ENCODE results near the gene ABCB10.

The ABCB10 gene

GRCh38 chr1:229547542-229547941 is 11.0 kb downstream of the ABCB10 start:
- no peak overlapping the region for H3K4me3 ChIP-seq (ENCODE audit: low read depth, low read length)
- no peak for TF ChIP-seq CTCF (IDR thresholded peaks at IDR 0.05; ENCODE audit: low read depth, low read length)
- no peak for TF ChIP-seq MAX (IDR thresholded peaks at IDR 0.05; ENCODE audit: low read depth, low read length)
- TF ChIP-seq MYC (IDR thresholded peaks at IDR 0.05; ENCODE audit: low read depth, low read length), result no peak
- TF ChIP-seq POLR2A (IDR thresholded peaks at IDR 0.05; ENCODE audit: extremely low read depth, insufficient read length), result no peak
- no peak for DNase-seq (ENCODE audit: low read depth)

GRCh38 chr1:229544587-229544986 is 13.9 kb downstream of the ABCB10 start:
- 0 out of 2 replicates have a peak, but pooled peaks have one; percentile 16 for TF ChIP-seq MAX (IDR thresholded peaks at IDR 0.05; ENCODE audit: low read depth, low read length)
- TF ChIP-seq MYC (IDR thresholded peaks at IDR 0.05; ENCODE audit: low read depth, low read length), result no peak
- TF ChIP-seq POLR2A (IDR thresholded peaks at IDR 0.05; ENCODE audit: extremely low read depth, insufficient read length), result no peak
- no peak for TF ChIP-seq CTCF (IDR thresholded peaks at IDR 0.05; ENCODE audit: low read depth, low read length)
- H3K4me3 ChIP-seq (ENCODE audit: low read depth, low read length), result no peak overlapping the region
- DNase-seq (ENCODE audit: low read depth), result no peak

- no peak overlapping the region for H3K4me3 ChIP-seq (ENCODE audit: low read depth, low read length)
- DNase-seq (ENCODE audit: low read depth), result no peak
- TF ChIP-seq CTCF (IDR thresholded peaks at IDR 0.05; ENCODE audit: low read depth, low read length) (no peak), MAX (IDR thresholded peaks at IDR 0.05; ENCODE audit: low read depth, low read length) (no peak), POLR2A (IDR thresholded peaks at IDR 0.05; ENCODE audit: extremely low read depth, insufficient read length) (no peak), MYC (IDR thresholded peaks at IDR 0.05; ENCODE audit: low read depth, low read length) (no peak)
These were observed 18.5 kb downstream of the ABCB10 start for GRCh38 chr1:229539863-229540506.

GRCh38 chr1:229538945-229539344 is 19.6 kb downstream of the ABCB10 start:
- TF ChIP-seq CTCF (IDR thresholded peaks at IDR 0.05; ENCODE audit: low read depth, low read length) (no peak), MYC (IDR thresholded peaks at IDR 0.05; ENCODE audit: low read depth, low read length) (no peak), MAX (IDR thresholded peaks at IDR 0.05; ENCODE audit: low read depth, low read length) (no peak), POLR2A (IDR thresholded peaks at IDR 0.05; ENCODE audit: extremely low read depth, insufficient read length) (no peak)
- DNase-seq (ENCODE audit: low read depth), result peak; percentile 67
- no peak overlapping the region for H3K4me3 ChIP-seq (ENCODE audit: low read depth, low read length)

GRCh38 chr1:229537894-229538293 is 20.6 kb downstream of the ABCB10 start:
- DNase-seq (ENCODE audit: low read depth), result peak; percentile 99
- TF ChIP-seq MAX (IDR thresholded peaks at IDR 0.05; ENCODE audit: low read depth, low read length), result peak; percentile 38; the same call in 1 of the 2 replicates
- no peak for TF ChIP-seq MYC (IDR thresholded peaks at IDR 0.05; ENCODE audit: low read depth, low read length)
- no peak overlapping the region for H3K4me3 ChIP-seq (ENCODE audit: low read depth, low read length)

GRCh38 chr1:229536982-229537381 is 21.5 kb downstream of the ABCB10 start:
- no peak for TF ChIP-seq MAX (IDR thresholded peaks at IDR 0.05; ENCODE audit: low read depth, low read length)
- no peak for TF ChIP-seq POLR2A (IDR thresholded peaks at IDR 0.05; ENCODE audit: extremely low read depth, insufficient read length)
- TF ChIP-seq CTCF (IDR thresholded peaks at IDR 0.05; ENCODE audit: low read depth, low read length), result no peak
- no peak for TF ChIP-seq MYC (IDR thresholded peaks at IDR 0.05; ENCODE audit: low read depth, low read length)
- peak; percentile 69 for DNase-seq (ENCODE audit: low read depth)
- H3K4me3 ChIP-seq (ENCODE audit: low read depth, low read length), result peak overlapping the region; percentile 3

All from NB4 (cell line).